Measurements from ENCODE around the gene DHCR7. TPM values are rescaled to one million over a fixed set of nuclear protein-coding genes. Genes with fewer than 3 reads are reported as not detected.

DHCR7 gene
- total RNA-seq, 2 donors from 2014 or later, result 87.7 to 130 TPM

DNA sequence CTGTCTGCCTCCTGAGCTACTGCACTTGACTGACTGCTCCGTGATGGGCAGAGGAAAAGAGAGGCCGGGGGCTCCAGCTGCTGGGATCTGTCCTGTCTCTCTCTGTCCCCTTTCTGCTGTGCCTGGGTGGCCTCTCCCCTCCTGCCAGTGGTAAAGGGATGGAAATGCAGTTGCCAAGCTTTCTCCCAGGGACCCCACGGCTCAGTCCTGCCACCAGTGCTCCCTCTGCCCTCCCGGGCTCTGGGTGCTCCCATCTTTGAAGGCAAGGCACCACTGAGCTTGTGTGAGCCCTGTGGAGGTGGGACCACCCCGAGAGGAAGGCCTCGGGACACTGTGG is 36.8 kb upstream of the DHCR7 start:
- H3K36me3 Mint-ChIP-seq (ENCODE audit: low read depth), result peaks cover 77% of the 10 kb centered on the region
- TF ChIP-seq, protein P1, sequence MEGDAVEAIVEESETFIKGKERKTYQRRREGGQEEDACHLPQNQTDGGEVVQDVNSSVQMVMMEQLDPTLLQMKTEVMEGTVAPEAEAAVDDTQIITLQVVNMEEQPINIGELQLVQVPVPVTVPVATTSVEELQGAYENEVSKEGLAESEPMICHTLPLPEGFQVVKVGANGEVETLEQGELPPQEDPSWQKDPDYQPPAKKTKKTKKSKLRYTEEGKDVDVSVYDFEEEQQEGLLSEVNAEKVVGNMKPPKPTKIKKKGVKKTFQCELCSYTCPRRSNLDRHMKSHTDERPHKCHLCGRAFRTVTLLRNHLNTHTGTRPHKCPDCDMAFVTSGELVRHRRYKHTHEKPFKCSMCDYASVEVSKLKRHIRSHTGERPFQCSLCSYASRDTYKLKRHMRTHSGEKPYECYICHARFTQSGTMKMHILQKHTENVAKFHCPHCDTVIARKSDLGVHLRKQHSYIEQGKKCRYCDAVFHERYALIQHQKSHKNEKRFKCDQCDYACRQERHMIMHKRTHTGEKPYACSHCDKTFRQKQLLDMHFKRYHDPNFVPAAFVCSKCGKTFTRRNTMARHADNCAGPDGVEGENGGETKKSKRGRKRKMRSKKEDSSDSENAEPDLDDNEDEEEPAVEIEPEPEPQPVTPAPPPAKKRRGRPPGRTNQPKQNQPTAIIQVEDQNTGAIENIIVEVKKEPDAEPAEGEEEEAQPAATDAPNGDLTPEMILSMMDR (conservative IDR thresholded peaks at IDR 0.05), result no peak

DNA sequence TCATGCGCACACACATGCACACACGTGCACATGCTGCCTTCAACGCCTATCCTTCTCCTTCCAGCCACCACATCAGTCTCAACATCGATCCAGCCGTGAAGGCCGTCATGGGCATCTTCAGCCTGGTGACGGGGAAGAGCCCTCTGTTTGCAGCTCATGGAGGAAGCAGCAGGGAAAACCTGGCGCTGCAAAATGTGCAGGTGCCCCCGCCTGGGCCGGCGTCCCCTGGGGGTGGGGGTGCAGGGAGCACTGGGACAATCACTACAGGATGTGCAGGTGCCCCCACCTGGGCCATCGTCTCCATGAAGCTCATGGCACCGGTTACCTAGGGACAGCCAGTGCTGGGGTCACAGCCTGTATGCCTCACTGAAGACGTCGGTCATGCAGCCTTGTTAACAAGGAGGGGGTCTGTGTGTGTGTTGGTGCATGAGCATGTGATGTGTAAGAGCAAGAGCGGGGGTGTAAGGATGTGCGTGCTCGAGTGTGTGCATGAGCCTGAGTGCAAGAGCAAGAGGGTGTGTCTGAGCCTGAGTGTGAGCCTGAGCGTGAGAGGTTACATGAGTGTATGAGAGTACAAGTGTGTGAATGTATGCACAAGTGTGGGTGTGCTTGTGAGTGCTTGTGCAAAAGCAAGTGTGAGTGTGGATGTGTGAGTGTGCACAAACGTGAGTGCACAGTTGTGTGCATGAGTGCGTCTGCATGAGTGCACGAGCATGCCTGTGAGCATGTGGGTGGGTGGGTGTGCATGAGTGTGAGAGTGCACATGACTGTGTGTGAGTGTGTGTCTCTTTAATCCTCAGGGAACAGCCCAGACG is 36.3 kb upstream of the DHCR7 start:
- no peak overlapping the region for H3K27ac Mint-ChIP-seq
- H3K4me3 Mint-ChIP-seq, result no peak overlapping the region
- Histone ChIP-seq H3K9ac (ENCODE audit: extremely low read depth, low read length, poor library complexity, severe bottlenecking) (no peak overlapping the region), H3K36me3 (ENCODE audit: control insufficient read depth, insufficient read depth, low read length) (peaks cover 62% of the 10 kb centered on the region), H3K27ac (ENCODE audit: low read depth, low read length) (no peak overlapping the region), H3K4me3 (ENCODE audit: low read length) (no peak overlapping the region), H3K4me1 (ENCODE audit: control insufficient read depth, insufficient read depth, low read length) (peaks cover 2% of the 10 kb centered on the region), H3K27me3 (ENCODE audit: control insufficient read depth, insufficient read depth, low read length, poor library complexity, severe bottlenecking) (no peaks in the 10 kb centered on the region), H3K9me3 (ENCODE audit: control insufficient read depth, low read length) (peaks cover 8% of the 10 kb centered on the region)
- H3K9me3 Mint-ChIP-seq, result no peaks in the 10 kb centered on the region
- H3K36me3 Mint-ChIP-seq (ENCODE audit: low read depth), result peaks cover 77% of the 10 kb centered on the region
- 93 to 94% methylated on average over 21 to 23 of the region's 23 CpGs for WGBS, 2 experiments (ENCODE audit: insufficient coverage in 1 of 2, insufficient read length in 1 of 2)
- H3K4me1 Mint-ChIP-seq, result peaks cover 15% of the 10 kb centered on the region
- TF ChIP-seq, protein P1 (conservative IDR thresholded peaks at IDR 0.05), result no peak
- H3K27me3 Mint-ChIP-seq (ENCODE audit: insufficient read depth), result no peaks in the 10 kb centered on the region
- DNase-seq, result no peak

More for the DNA sequence above, 36.8 kb upstream of the DHCR7 start:
- Histone ChIP-seq H3K27ac (ENCODE audit: low read depth, low read length) (no peak overlapping the region), H3K4me3 (ENCODE audit: low read length) (no peak overlapping the region), H3K9ac (ENCODE audit: extremely low read depth, low read length, poor library complexity, severe bottlenecking) (no peak overlapping the region), H3K36me3 (ENCODE audit: control insufficient read depth, insufficient read depth, low read length) (peaks cover 62% of the 10 kb centered on the region), H3K4me1 (ENCODE audit: control insufficient read depth, insufficient read depth, low read length) (peaks cover 2% of the 10 kb centered on the region), H3K27me3 (ENCODE audit: control insufficient read depth, insufficient read depth, low read length, poor library complexity, severe bottlenecking) (no peaks in the 10 kb centered on the region), H3K9me3 (ENCODE audit: control insufficient read depth, low read length) (peaks cover 8% of the 10 kb centered on the region)
- 92 to 93% methylated on average over 5 to 6 of the region's 6 CpGs for WGBS, 2 experiments (ENCODE audit: insufficient coverage in 1 of 2, insufficient read length in 1 of 2)
- Mint-ChIP-seq H3K4me3 (no peak overlapping the region), H3K27me3 (ENCODE audit: insufficient read depth) (no peaks in the 10 kb centered on the region), H3K4me1 (peaks cover 15% of the 10 kb centered on the region), H3K9me3 (no peaks in the 10 kb centered on the region), H3K27ac (no peak overlapping the region)
- no peak for DNase-seq

- Histone ChIP-seq H3K27ac (ENCODE audit: low read depth, low read length) (no peak overlapping the region), H3K9ac (ENCODE audit: extremely low read depth, low read length, poor library complexity, severe bottlenecking) (no peak overlapping the region), H3K4me3 (ENCODE audit: low read length) (no peak overlapping the region), H3K27me3 (ENCODE audit: control insufficient read depth, insufficient read depth, low read length, poor library complexity, severe bottlenecking) (no peaks in the 10 kb centered on the region), H3K4me1 (ENCODE audit: control insufficient read depth, insufficient read depth, low read length) (peaks cover 2% of the 10 kb centered on the region), H3K36me3 (ENCODE audit: control insufficient read depth, insufficient read depth, low read length) (peaks cover 60% of the 10 kb centered on the region), H3K9me3 (ENCODE audit: control insufficient read depth, low read length) (peaks cover 8% of the 10 kb centered on the region)
- Mint-ChIP-seq H3K4me1 (peaks cover 11% of the 10 kb centered on the region), H3K4me3 (no peak overlapping the region), H3K9me3 (no peaks in the 10 kb centered on the region), H3K27ac (no peak overlapping the region), H3K27me3 (ENCODE audit: insufficient read depth) (no peaks in the 10 kb centered on the region), H3K36me3 (ENCODE audit: low read depth) (peaks cover 74% of the 10 kb centered on the region)
- 83% methylated on average over 6 of the region's 6 CpGs for WGBS, 2 experiments (ENCODE audit: insufficient coverage in 1 of 2, insufficient read length in 1 of 2)
- TF ChIP-seq, protein P1 (conservative IDR thresholded peaks at IDR 0.05), result no peak
- DNase-seq, result no peak
These were observed 35.5 kb upstream of the DHCR7 start for GRCh38 chr11:71483692-71484091.
